ENCODE results near the gene PTPRA.

The PTPRA gene

GRCh38 chr20:3070725-3071124, 197.4 kb downstream of the PTPRA start:
- TF ChIP-seq REST (IDR thresholded peaks at IDR 0.05; ENCODE audit: insufficient replicate concordance, low read depth) (no peak), POLR2AphosphoS5 (IDR thresholded peaks at IDR 0.05; ENCODE audit: low read depth) (no peak), SPI1 (IDR thresholded peaks at IDR 0.05; ENCODE audit: borderline replicate concordance, low read depth) (no peak), CTCF (IDR thresholded peaks at IDR 0.05; ENCODE audit: insufficient read depth, low read length) (no peak), GABPA (IDR thresholded peaks at IDR 0.05; ENCODE audit: low read depth) (no peak)
- Histone ChIP-seq H3K4me3 (replicated peaks; ENCODE audit: insufficient read depth, low read length) (no peak overlapping the region), H3K27me3 (ENCODE audit: insufficient read depth, poor library complexity, severe bottlenecking) (peaks cover 2% of the 10 kb centered on the region)

DNA sequence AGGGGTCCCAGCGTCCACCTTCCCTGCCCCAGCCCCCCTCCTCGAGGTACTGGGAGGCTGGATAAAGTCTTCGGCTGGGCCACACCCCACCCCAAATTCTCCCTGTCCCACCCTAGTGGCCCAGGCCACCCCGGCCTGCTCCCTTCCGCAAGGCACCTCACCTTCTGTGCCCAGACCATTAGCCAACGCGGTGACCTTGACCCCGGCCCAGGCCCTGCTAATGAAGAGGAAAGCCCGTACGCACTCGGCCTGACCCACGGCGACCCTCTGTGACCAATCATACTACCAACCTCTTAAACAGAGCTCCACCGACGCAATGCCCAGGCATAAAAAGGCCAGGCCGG, 198.0 kb downstream of the PTPRA start:
- no peak overlapping the region for H3K27ac ChIP-seq (replicated peaks)
- H3K4me3 ChIP-seq (replicated peaks; ENCODE audit: insufficient read depth, low read length) = no peak overlapping the region
- H3K27me3 ChIP-seq (ENCODE audit: insufficient read depth, poor library complexity, severe bottlenecking) = peaks cover 2% of the 10 kb centered on the region
- no peak for DNase-seq (ENCODE audit: low read depth in 1 of 2, low spot score in 1 of 2)
- no peak for TF ChIP-seq SPI1 (IDR thresholded peaks at IDR 0.05; ENCODE audit: borderline replicate concordance, low read depth)
- no peak for TF ChIP-seq POLR2AphosphoS5 (IDR thresholded peaks at IDR 0.05; ENCODE audit: low read depth)
- TF ChIP-seq CTCF (IDR thresholded peaks at IDR 0.05; ENCODE audit: insufficient read depth, low read length) = no peak
- TF ChIP-seq GABPA (IDR thresholded peaks at IDR 0.05; ENCODE audit: low read depth) = no peak
- no peak for TF ChIP-seq REST (IDR thresholded peaks at IDR 0.05; ENCODE audit: insufficient replicate concordance, low read depth)

More at GRCh38 chr20:3070725-3071124, 197.4 kb downstream of the PTPRA start:
- DNase-seq (ENCODE audit: low read depth in 1 of 2, low spot score in 1 of 2) = no peak
- H3K27ac ChIP-seq (replicated peaks) = no peak overlapping the region

DNA sequence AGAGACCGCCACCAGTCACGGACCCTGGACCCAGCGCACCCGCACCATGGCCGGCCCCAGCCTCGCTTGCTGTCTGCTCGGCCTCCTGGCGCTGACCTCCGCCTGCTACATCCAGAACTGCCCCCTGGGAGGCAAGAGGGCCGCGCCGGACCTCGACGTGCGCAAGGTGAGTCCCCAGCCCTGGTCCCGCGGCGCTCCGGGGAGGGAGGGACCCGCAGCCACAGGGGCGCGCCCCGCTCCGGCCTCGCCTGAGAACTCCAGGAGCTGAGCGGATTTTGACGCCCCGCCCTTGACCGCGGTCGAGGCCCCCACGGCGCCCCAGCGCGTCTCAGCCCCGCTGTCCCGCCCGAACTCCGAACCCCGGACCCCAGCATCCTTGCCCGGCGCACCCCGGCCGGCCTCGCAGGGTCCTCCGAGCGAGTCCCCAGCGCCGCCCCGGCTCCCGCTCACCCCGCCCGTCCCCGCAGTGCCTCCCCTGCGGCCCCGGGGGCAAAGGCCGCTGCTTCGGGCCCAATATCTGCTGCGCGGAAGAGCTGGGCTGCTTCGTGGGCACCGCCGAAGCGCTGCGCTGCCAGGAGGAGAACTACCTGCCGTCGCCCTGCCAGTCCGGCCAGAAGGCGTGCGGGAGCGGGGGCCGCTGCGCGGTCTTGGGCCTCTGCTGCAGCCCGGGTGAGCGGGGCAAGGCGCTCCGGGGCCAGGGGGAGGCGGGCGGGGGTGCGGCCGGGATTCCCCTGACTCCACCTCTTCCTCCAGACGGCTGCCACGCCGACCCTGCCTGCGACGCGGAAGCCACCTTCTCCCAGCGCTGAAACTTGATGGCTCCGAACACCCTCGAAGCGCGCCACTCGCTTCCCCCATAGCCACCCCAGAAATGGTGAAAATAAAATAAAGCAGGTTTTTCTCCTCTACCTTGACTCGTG, 198.6 kb downstream of the PTPRA start, which contains the start of gene OXT:
OXT (plus strand) TSS at position 11 of the 920 bp plus-strand sequence; CDS start at position 47, 36 bp downstream.
- DNase-seq (ENCODE audit: low read depth in 1 of 2, low spot score in 1 of 2) = no peak
- Histone ChIP-seq H3K4me3 (replicated peaks; ENCODE audit: insufficient read depth, low read length) (no peak within 1 kb of the TSS), H3K27ac (replicated peaks) (no peak within 1 kb of the TSS), H3K27me3 (ENCODE audit: insufficient read depth, poor library complexity, severe bottlenecking) (peaks cover 2% of the 10 kb centered on the region)
- TF ChIP-seq GABPA (IDR thresholded peaks at IDR 0.05; ENCODE audit: low read depth) = no peak
- TF ChIP-seq SPI1 (IDR thresholded peaks at IDR 0.05; ENCODE audit: borderline replicate concordance, low read depth) = no peak
- no peak for TF ChIP-seq POLR2AphosphoS5 (IDR thresholded peaks at IDR 0.05; ENCODE audit: low read depth)
- TF ChIP-seq REST (IDR thresholded peaks at IDR 0.05; ENCODE audit: insufficient replicate concordance, low read depth) = no peak
- no peak for TF ChIP-seq CTCF (IDR thresholded peaks at IDR 0.05; ENCODE audit: insufficient read depth, low read length)
